ENCODE measurements around the gene GFOD2. TPM values are rescaled to one million over a fixed set of nuclear protein-coding genes. Genes with fewer than 3 reads are reported as not detected.

The GFOD2 gene
- total and polyA plus RNA-seq, 2 of the 13 experiments (the other 11 are each of a cell fraction or from before 2014, with no cell fraction given), result 11.1 to 17.2 TPM

GRCh38 chr16:67636713-67637112 is 82.4 kb downstream of the GFOD2 start (continued):
- TF ChIP-seq, protein P1, sequence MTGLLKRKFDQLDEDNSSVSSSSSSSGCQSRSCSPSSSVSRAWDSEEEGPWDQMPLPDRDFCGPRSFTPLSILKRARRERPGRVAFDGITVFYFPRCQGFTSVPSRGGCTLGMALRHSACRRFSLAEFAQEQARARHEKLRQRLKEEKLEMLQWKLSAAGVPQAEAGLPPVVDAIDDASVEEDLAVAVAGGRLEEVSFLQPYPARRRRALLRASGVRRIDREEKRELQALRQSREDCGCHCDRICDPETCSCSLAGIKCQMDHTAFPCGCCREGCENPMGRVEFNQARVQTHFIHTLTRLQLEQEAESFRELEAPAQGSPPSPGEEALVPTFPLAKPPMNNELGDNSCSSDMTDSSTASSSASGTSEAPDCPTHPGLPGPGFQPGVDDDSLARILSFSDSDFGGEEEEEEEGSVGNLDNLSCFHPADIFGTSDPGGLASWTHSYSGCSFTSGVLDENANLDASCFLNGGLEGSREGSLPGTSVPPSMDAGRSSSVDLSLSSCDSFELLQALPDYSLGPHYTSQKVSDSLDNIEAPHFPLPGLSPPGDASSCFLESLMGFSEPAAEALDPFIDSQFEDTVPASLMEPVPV (CRISPR knock-in tag; IDR thresholded peaks at IDR 0.05), result no peak
- no peak for TF ChIP-seq ZBTB14 (CRISPR knock-in tag; IDR thresholded peaks at IDR 0.05)

- Histone ChIP-seq H4K20me1 (ENCODE audit: insufficient read depth, low read length) (no peaks in the 10 kb centered on the region; the same call in 1 of the 2 replicates), H3K27ac (ENCODE audit: extremely low read length, insufficient read depth, low read length) (peak overlapping the region; percentile 43), H3K4me3 (replicated peaks in 1 of 3; ENCODE audit: insufficient read depth in 1 of 3, low read depth in 2 of 3, low read length in 3 of 3) (no peak overlapping the region), H3K79me2 (ENCODE audit: insufficient read depth, low read length) (no peaks in the 10 kb centered on the region), H3K4me1 (ENCODE audit: insufficient read depth, low read length) (peaks cover 22% of the 10 kb centered on the region), H2AFZ (ENCODE audit: low read length) (no peak overlapping the region), H3K9me3 (ENCODE audit: low read length) (no peaks in the 10 kb centered on the region), H3K36me3 (replicated peaks in 1 of 2; ENCODE audit: control insufficient read depth in 1 of 2, insufficient read depth in 2 of 2, low read length in 2 of 2) (peaks cover 33 to 80% of the 10 kb centered on the region in 2 experiments), H3K27me3 (ENCODE audit: control insufficient read depth in 1 of 2, insufficient read depth in 2 of 2, low read length in 2 of 2) (no peaks in the 10 kb centered on the region), H3K9ac (ENCODE audit: insufficient read depth, low read depth, low read length) (no peak overlapping the region), H3K4me2 (ENCODE audit: low read depth, low read length) (no peak overlapping the region)
- in situ Hi-C loops (cut with HindIII; ENCODE audit: extremely low pct_ligation_motif_present, low pct_unique_long_range_greater_than_20kb) (no loop called here), intact Hi-C loops (cut with micrococcal nuclease; ENCODE audit: unreplicated experiment) (no loop called here)
- DNase-seq (ENCODE audit: low spot score) (peak; percentile 89), FAIRE-seq (peak; percentile 90), ATAC-seq (peak; percentile 85)
- BruUV-seq (replicated peaks), result TSS peak; percentile 15
- 50% methylated on average over 7 of the region's 7 CpGs for WGBS (ENCODE audit: low lambda C conversion rate)
- POLR2A ChIA-PET, result interaction anchor here (1.7 kb wide), 1 partner anchor 28 kb away, joined by 3 read pairs; the partner anchor contains the start of gene ACD
- CTCF ChIA-PET (ENCODE audit: low intra/inter-chr PET ratio, low total read pairs), result no interaction called here
- TF ChIP-seq TARDBP (CRISPR knock-in tag; IDR thresholded peaks at IDR 0.05) (0 out of 2 replicates have a peak, but pooled peaks have one; percentile 64), SOX5 (CRISPR knock-in tag; IDR thresholded peaks at IDR 0.05; ENCODE audit: borderline replicate concordance) (peak; percentile 31; the same call in 1 of the 2 replicates), SOX6 (IDR thresholded peaks at IDR 0.05) (no peak), SOX6 (CRISPR knock-in tag; IDR thresholded peaks at IDR 0.05) (peak; percentile 52; the same call in 1 of the 2 replicates), ZNF292 (CRISPR knock-in tag; IDR thresholded peaks at IDR 0.05; ENCODE audit: borderline replicate concordance, low read depth) (peak; percentile 56; the same call in 1 of the 2 replicates), HES4 (CRISPR knock-in tag; IDR thresholded peaks at IDR 0.05; ENCODE audit: borderline replicate concordance) (no peak), ARID4A (CRISPR knock-in tag; IDR thresholded peaks at IDR 0.05; ENCODE audit: borderline replicate concordance) (peak; percentile 57; the same call in 1 of the 2 replicates), XRCC5 (optimal IDR thresholded peaks at IDR 0.05; ENCODE audit: low read length) (peak; percentile 64), SAP130 (CRISPR knock-in tag; IDR thresholded peaks at IDR 0.05; ENCODE audit: low read depth) (0 out of 2 replicates have a peak, but pooled peaks have one; percentile 25), NR1H2 (CRISPR knock-in tag; IDR thresholded peaks at IDR 0.05; ENCODE audit: borderline replicate concordance, low read depth) (no peak)
- TF ChIP-seq, protein P2, sequence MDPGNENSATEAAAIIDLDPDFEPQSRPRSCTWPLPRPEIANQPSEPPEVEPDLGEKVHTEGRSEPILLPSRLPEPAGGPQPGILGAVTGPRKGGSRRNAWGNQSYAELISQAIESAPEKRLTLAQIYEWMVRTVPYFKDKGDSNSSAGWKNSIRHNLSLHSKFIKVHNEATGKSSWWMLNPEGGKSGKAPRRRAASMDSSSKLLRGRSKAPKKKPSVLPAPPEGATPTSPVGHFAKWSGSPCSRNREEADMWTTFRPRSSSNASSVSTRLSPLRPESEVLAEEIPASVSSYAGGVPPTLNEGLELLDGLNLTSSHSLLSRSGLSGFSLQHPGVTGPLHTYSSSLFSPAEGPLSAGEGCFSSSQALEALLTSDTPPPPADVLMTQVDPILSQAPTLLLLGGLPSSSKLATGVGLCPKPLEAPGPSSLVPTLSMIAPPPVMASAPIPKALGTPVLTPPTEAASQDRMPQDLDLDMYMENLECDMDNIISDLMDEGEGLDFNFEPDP (CRISPR knock-in tag; conservative IDR thresholded peaks at IDR 0.05), result 0 out of 2 replicates have a peak, but pooled peaks have one; percentile 35
Observed at GRCh38 chr16:67632415-67633172, 86.5 kb downstream of the GFOD2 start.
